Kidney (tissue), 22 donors: Measurements from ENCODE around the gene DLEU7. TPM values are rescaled to one million over a fixed set of nuclear protein-coding genes. Genes with fewer than 3 reads are reported as not detected.

Experiments
- DNase-seq, 5 donors: peaks; one replicate each; pipeline ENCODE4 v3.0.0-alpha.2; 2013 to 2020
- FAIRE-seq: peaks from 2 replicates; lab custom pipeline; 2012; peaks lifted over from hg19 to GRCh38; lab: Jason Lieb, UNC
- H3K27ac ChIP-seq, 2 donors: one replicate each; pipeline ENCODE4 v1.7.0; 2013; ENCODE audit warnings: low read depth in 2 of 2, low read length in 2 of 2, inconsistent platforms in 1 of 2
- H3K27me3 ChIP-seq: one replicate; pipeline ENCODE4 v1.7.1; 2013; ENCODE audit warnings: low read length, inconsistent platforms; ENCODE audit not compliant: control insufficient read depth, insufficient read depth
- H3K36me3 ChIP-seq, 3 donors: one replicate each; pipeline versions ENCODE4 v1.7.0 to v1.7.1; 2013; ENCODE audit warnings: low read length in 3 of 3, control low read depth in 1 of 3, inconsistent platforms in 1 of 3; ENCODE audit not compliant: insufficient read depth in 3 of 3, control insufficient read depth in 2 of 3
- H3K4me1 ChIP-seq, 3 donors: one replicate each; pipeline versions ENCODE4 v1.7.0 to v1.7.1; 2013; ENCODE audit warnings: low read length in 3 of 3, inconsistent platforms in 1 of 3, low read depth in 1 of 3; ENCODE audit not compliant: control insufficient read depth in 2 of 3, insufficient read depth in 2 of 3
- H3K4me3 ChIP-seq, 3 donors: one replicate each; pipeline versions ENCODE4 v1.7.0 to v1.8.1; 2013; ENCODE audit warnings: low read length in 3 of 3, control low read depth in 1 of 3, inconsistent platforms in 1 of 3
- H3K9ac ChIP-seq, 3 donors: one replicate each; pipeline versions ENCODE4 v1.7.0 to v1.7.1; 2013; ENCODE audit warnings: low read length in 3 of 3, control low read depth in 1 of 3, inconsistent platforms in 1 of 3
- H3K9me3 ChIP-seq, 3 donors: one replicate each; pipeline versions ENCODE4 v1.7.0 to v1.7.1; 2013; ENCODE audit warnings: low read length in 3 of 3, control low read depth in 1 of 3, inconsistent platforms in 1 of 3; ENCODE audit not compliant: control insufficient read depth in 2 of 3, insufficient read depth in 1 of 3
- CTCF ChIP-seq: IDR thresholded peaks from 3 replicates; pipeline ENCODE4 v1.5.1; 2012; ENCODE audit warnings: mild to moderate bottlenecking, moderate library complexity, borderline replicate concordance; ENCODE audit not compliant: insufficient read depth; ENCODE audit errors: extremely low read depth
- intact Hi-C: fragments of 100-400 bp; cut with DNase I; formaldehyde crosslinking; loops from one replicate; pipeline ENCODE4 v1.11.1; 2022
- long read RNA-seq, 10 donors: library from polyadenylated mRNA in 1 of 10; unstranded in 1 of 10; transcript quantifications; one replicate each; pipeline ENCODE4 v2.0.0 and lab custom pipeline, GENCODE V29; 2021 to 2026
- polyA plus RNA-seq: library from polyadenylated mRNA; stranded (reverse); fragments of 350-450 nt; fragmentation: Illumina TruSeq; extraction: RNeasy Lipid Tissue Mini Kit (QIAGEN cat#74804); gene quantifications from one replicate; pipeline ENCODE4 v1.2.3, GENCODE V29; 2014; ENCODE audit warnings: low read depth, low replicate concordance; ENCODE audit not compliant: insufficient read depth
- total RNA-seq: library from RNA; stranded (reverse); fragmentation: NEBNext Ultra II Directional; extraction: Animal tissue kit (Norgen Biotek cat#: 25700); gene quantifications from one replicate; pipeline ENCODE4 v1.2.1, GENCODE V29; 2021
- donor health status: control.
- donor health status: control.
- donor health status: control.
- donor health status: control.
- donor health status: control.
- donor health status: DM: yes; HTN: yes; CAD: no.
- donor health status: Normal renal cell carcinoma (clear cell type).

DLEU7 gene
- total RNA-seq, result 0.28 TPM
- polyA plus RNA-seq, result 0.75 TPM
- long read RNA-seq, donor 1, result 0 reads
- long read RNA-seq, donor 2, result 0 reads
- long read RNA-seq, donor 3, result 0 reads
- long read RNA-seq, donor 4, partial matches to known transcripts, result 0 of 2 reads
- long read RNA-seq, donor 4, other reads (novel, unspliced or antisense), result 0 of 2 reads
- long read RNA-seq, donor 5, result 0 reads
- long read RNA-seq, donor 6, partial matches to known transcripts, result 0 of 3 reads
- long read RNA-seq, donor 6, other reads (novel, unspliced or antisense), result 0 of 3 reads
- long read RNA-seq, donor 7, result 0 reads
- long read RNA-seq, donor 8, result 0 reads
- long read RNA-seq, donor 9, result 0 reads
- long read RNA-seq, donor 10, result 0 reads

GRCh38 chr13:50843257-50844083 lies at the start of gene DLEU7:
Gene DLEU7 (minus strand): TSS chr13:50843692. CDS start chr13:50843646, 46 bp downstream.
- FAIRE-seq, result no peak

GRCh38 chr13:50892210-50892944 lies 48.9 kb upstream of the DLEU7 start:
- TF ChIP-seq CTCF, result no peak
- DNase-seq (no peak), FAIRE-seq (no peak)
- Histone ChIP-seq H3K36me3 (no peaks in the 10 kb centered on the region), H3K9ac (no peak overlapping the region), H3K27me3 (no peaks in the 10 kb centered on the region), H3K4me3 (no peak overlapping the region), H3K27ac (no peak overlapping the region), H3K4me1 (no peaks in the 10 kb centered on the region), H3K9me3 (no peaks in the 10 kb centered on the region)
- intact Hi-C loops, result no loop called here

More at GRCh38 chr13:50843257-50844083, at the start of gene DLEU7:
- no peak within 1 kb of the TSS for H3K27ac ChIP-seq
- no peaks in the 10 kb centered on the region for H3K36me3 ChIP-seq
- H3K4me1 ChIP-seq, result peaks cover 0 to 2% (median 0%) of the 10 kb centered on the region in 3 donors
- no peaks in the 10 kb centered on the region for H3K27me3 ChIP-seq
- peak within 1 kb of the TSS in 1 of 3 donors; percentile 24 for H3K4me3 ChIP-seq
- no peak within 1 kb of the TSS for H3K9ac ChIP-seq
- TF ChIP-seq CTCF, result no peak
- no peaks in the 10 kb centered on the region for H3K9me3 ChIP-seq
- DNase-seq, result peak; percentile 43 to 71 (median 61)
- intact Hi-C loops, result no loop called here

- no peaks in the 10 kb centered on the region for H3K27me3 ChIP-seq
- intact Hi-C loops, result no loop called here
Observed at GRCh38 chr13:50891206-50891605, 47.7 kb upstream of the DLEU7 start.

More at GRCh38 chr13:50891206-50891605, 47.7 kb upstream of the DLEU7 start:
- H3K27ac ChIP-seq, result no peak overlapping the region
- DNase-seq (no peak), FAIRE-seq (no peak)
- no peaks in the 10 kb centered on the region for H3K9me3 ChIP-seq
- no peak for TF ChIP-seq CTCF
- no peak overlapping the region for H3K9ac ChIP-seq
- H3K4me3 ChIP-seq, result no peak overlapping the region
- H3K36me3 ChIP-seq, result no peaks in the 10 kb centered on the region
- H3K4me1 ChIP-seq, result no peaks in the 10 kb centered on the region
